GM18870 (cell line): ENCODE data around the gene ITGB6.

Experiments
- ATAC-seq: cut with Tn5 transposase; IDR thresholded peaks from one replicate; pipeline ENCODE4 v1.9.1; 2021; ENCODE audit warnings: moderate library complexity; ENCODE audit not compliant: unreplicated experiment

ITGB6 gene

DNA sequence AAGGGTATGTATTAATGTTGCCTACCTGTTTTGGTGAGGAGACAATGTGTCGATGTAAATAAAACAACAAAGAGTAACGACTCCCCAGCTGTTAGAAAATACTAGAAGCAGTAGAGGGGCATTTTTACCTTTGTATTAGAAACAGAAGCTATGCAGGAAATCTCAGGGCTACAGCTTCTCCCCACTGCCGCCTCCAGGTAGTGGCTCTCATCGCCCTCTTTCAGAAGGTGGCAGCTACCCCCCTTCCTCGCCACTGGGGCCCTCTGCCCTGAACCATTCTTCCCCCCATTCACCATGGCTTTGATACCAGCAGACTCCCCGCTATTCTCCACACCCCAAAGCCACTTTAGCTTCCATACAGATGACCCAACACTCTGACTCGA lies 144.4 kb downstream of the ITGB6 start:
- no peak for ATAC-seq

DNA sequence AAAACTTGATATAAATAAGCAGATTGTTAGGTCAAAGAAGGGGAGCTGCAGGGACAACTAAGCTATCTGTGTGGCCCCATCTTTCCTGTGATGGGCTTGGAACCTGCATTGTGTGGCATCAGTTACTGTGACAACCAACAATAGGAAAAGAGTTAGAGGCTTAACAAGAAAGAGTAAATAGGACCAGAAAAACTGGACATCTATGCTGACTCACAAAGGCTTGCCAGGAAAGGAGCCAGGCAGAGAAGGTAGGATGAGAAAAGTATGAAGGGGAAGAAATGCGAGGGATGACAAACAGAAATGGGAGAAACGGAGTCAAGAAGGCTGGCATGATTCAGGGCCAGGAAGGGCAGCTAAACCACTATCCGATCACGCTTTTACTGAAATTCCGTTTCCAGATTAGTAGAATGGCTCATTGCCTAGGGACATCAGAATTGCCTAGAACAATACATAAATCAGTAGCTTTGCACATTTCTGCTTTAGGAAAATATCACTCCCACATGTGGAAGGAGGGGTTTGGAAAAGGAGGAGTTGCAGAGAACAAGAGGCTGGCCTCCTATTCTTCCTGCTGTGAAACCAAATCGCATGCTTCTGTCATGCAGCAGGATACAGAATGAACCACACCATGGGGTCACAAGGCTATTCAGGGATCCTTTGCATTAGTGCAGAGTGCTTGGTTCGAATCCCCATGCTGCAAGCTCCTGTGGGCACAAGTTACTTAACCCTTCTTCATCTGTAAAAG lies 144.9 kb downstream of the ITGB6 start:
- ATAC-seq, result no peak

DNA sequence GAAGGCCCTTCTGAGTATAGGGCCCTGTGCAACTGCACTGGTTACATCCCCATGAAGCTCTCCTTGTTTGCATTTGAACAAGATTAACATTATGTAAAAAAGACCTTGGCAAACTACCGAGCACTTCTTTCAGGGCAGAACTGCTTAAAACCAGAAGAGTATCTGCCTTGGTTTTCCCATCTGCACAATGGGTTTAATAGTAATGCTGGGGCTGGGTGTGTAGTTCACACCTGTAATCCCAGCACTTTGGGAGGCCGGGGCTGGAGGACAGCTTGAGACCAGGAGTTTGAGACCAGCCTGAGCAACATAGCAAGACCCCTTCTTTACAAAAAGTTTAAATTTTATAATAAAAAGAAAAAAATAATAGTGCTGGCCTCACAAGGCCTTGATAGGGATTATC lies 146.1 kb downstream of the ITGB6 start:
- no peak for ATAC-seq

DNA sequence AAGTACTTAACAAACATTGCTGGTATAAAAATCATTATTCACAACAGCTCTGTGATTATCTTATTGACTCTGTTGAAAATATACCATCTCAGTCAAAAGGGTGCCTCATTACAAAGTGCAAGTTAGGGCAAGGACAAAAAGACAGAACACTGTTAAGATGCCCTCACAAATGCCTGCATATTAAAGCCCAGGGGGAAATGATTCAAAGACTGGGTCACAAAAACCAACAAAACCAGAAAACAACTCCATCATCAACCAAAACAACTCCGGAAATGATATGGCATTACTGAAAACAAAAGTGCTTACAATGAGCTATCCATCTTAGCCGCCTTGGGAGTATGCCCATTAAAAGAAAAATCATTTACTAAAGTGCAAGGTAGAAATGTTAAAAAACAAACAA lies 147.5 kb downstream of the ITGB6 start:
- no peak for ATAC-seq

DNA sequence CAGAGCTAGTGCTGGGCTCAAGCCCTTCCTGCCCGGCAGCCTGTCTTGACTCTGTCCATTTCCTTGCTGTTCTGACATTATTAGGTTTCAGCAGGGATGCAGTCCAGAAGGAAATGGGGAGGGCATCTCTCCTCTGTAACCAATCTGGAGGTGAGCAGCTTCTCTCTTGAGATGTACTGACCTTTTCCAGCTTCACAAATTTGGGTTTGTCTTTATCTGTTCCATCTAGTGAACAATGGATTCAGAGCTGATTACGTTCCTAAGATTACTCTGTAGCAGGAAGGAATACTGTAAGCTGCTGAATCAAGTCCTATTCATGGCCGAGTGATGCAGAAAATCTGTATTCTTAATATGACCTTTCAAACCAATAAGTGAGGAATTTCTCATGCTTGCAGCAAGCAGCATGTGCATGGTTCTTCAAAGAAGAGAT lies 148.7 kb downstream of the ITGB6 start:
- ATAC-seq, result no peak

DNA sequence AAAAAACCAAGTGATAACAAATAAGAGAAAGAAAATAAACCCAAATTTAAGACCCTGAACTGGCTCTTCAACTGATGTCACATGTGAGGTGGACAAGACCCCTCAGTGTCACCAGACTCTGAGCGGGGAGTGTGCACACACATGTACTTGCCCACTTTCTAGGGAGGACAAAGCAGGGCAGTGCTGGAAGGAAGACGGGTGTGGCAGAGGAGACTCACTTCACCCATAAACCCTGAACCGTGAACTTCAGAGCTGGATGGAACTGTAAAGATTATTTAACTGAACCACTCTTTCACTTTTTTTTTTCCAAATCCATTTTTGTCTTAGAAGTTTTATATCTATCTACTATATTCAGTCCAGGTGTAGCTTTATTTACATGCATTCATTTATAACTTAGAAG lies 149.9 kb downstream of the ITGB6 start:
- ATAC-seq, result no peak
